ENCODE data around the gene HSPA1B.
"Not testable (repeated sequence)": the region's sequence is repeated elsewhere in the genome, so short reads cannot be mapped to it uniquely, and the experiment has no call there.

Gene HSPA1B

DNA sequence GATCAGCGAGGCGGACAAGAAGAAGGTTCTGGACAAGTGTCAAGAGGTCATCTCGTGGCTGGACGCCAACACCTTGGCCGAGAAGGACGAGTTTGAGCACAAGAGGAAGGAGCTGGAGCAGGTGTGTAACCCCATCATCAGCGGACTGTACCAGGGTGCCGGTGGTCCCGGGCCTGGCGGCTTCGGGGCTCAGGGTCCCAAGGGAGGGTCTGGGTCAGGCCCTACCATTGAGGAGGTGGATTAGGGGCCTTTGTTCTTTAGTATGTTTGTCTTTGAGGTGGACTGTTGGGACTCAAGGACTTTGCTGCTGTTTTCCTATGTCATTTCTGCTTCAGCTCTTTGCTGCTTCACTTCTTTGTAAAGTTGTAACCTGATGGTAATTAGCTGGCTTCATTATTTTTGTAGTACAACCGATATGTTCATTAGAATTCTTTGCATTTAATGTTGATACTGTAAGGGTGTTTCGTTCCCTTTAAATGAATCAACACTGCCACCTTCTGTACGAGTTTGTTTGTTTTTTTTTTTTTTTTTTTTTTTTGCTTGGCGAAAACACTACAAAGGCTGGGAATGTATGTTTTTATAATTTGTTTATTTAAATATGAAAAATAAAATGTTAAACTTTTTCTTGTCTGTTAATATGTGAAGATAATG is 2.2 kb downstream of the HSPA1B start:
- DNase-seq, result peak; percentile 25

DNA sequence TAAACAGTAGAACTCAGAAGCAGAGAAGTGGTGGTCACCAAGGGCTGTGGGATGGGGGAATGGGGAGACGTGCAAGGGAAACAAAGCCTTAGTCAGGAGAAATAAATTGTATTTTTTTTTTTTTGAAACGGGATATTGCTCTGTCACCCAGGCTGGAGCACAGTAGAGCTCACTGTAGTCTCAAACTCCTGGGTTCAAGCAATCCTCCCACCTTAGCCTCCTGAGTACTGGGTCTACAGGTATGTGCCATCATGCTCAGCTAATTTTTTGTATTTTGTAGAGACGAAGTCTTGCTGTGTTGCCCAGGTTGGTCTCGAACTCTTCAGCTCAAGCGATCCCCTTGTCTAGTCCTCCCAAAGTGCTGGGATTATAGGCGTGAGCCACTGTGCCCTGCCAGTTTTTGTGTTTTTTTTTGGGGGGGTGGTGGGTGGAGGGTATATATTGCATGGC is 3.4 kb downstream of the HSPA1B start:
- no peak for DNase-seq

DNA sequence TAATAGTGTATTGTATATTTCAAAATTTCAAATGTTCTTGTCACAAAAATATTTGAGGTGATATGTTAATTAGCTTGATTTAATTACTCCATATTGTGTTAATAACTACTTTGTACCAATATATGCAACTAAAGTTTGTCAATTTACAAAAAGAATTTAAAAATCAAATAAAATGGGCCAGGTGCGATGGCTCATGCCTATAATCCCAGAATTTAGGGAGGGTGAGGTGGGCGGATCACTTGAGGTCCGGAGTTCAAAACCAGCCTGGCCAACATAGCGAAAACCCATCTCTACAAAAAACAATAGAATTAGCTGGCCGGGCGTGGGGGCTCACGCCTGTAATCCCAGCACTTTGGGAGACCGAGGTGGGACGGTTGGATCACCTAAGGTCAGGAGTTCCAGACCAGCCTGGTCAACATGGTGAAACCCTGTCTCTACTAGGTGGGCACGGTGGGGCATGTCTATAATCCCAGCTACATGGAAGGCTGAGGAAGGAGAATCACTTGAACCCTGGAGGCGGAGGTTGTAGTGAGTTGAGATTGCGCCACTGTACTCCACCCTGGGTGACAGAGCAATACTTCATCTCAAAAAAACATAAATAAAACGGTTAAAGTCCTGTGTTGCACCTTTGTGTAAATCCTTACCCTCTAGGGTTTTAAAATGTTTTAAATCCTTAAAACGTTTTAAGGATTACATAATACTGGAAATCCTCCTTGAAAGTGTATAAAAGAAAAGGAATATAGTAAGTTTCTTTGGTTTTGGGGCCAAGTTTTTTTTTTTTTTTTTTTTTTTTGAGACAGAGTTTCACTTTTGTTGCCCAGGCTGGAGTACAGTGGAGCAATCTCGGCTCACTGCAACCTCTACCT is 4.0 kb downstream of the HSPA1B start:
- DNase-seq, result no peak

DNA sequence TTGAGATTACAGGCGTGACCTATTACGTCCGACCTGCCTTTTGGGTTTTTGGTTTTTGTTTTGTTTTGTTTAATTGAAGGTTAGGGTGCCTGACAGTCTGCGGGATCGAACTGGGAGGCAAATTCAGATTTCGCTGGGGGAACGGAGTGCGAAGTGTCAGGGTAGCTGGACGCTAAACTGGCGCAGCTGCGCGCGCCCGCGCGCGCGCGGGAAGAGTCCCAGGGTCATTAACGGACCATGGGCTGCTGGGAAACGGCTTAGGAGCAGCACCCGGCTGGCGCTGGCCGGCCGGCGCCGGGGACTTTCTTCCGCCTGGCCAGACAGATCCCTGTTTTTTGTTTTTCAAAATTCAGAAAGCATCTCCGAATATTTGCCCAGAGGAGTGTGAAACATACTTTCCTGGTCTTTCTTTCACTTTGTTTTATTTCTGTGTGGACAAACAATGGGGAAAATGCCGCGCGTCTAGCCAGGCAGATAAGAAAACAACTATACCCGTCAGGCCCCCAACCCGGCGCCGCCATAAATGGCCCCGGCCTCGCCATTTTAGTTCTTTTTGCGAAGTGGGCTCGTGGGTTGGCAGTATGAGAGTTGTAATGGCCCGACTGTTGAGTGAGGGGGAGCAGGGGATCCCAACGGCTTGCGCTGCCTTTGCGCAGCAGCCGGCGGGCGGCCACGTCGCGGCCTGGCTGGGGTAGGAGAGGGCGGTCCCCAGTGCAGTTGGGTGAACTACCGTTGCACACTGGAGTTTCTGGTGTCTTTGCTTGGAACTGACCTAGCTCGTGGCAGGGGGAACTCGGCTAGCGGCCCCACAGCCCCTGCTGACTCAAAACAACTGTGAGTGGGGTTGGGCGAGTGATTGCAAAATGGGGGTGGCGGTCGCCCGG is 7.1 kb downstream of the HSPA1B start:
- DNase-seq, result peak; percentile 67

DNA sequence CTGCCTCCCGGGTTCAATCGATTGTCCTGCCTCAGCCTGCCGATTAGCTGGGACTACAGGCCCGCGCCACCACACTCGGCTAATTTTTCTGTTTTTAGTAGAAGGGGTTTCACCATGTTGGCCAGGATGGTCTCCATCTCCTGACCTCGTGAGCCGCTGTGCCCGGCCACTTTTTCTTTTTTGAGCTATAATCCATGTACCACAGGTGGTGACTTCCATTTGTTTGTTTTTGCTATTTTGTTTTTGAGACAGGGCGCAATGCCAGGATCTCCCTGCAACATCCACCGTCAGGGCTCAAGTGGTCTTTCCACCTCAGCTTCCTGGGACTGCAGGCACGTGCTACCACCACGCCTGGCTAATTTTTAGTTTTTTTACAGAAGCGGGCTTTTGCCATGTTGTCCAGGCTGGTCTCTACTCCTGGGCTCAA is 8.5 kb downstream of the HSPA1B start:
- no peak for DNase-seq

DNA sequence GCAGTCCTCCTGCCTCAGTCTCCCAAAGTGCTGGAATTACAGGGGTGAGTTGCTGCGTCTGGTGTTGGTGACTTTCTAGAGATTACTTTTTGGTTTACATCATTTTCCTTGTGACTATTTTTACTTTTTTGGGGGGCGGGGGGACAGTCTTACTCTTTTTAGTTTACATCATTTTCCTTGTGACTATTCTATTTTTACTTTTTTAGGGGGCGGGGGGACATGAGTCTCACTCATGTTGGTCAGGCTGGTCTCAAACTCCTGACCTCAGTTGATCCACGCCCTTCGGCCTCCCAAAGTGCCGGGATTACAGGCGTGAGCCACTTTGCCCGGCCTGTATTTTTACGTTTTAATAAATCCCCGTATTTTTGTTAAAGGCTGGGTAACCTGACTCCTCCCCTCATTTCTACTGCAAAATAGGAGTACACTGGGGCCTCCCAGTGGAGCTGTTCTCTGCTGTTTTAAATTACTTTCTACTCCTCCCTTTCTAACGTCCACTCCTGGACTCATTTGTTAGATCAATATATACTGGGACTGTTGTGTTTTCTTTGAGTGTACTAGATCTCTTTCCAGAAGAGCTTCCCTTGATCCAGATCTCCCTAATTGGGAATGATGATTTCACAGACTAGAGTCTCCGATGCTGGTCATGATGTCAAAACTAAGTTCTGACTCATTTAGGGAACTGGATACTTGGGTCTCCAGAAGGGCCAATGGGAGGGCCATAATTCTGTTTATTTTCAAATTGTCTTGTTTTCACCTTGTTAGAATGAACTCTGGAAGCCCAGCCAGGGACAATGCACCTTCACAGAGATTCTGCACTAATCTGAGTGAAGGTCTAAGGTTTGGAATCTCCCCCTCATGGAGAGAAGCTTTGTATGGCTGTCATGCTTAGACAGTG is 9.2 kb downstream of the HSPA1B start:
- DNase-seq, result no peak

DNA sequence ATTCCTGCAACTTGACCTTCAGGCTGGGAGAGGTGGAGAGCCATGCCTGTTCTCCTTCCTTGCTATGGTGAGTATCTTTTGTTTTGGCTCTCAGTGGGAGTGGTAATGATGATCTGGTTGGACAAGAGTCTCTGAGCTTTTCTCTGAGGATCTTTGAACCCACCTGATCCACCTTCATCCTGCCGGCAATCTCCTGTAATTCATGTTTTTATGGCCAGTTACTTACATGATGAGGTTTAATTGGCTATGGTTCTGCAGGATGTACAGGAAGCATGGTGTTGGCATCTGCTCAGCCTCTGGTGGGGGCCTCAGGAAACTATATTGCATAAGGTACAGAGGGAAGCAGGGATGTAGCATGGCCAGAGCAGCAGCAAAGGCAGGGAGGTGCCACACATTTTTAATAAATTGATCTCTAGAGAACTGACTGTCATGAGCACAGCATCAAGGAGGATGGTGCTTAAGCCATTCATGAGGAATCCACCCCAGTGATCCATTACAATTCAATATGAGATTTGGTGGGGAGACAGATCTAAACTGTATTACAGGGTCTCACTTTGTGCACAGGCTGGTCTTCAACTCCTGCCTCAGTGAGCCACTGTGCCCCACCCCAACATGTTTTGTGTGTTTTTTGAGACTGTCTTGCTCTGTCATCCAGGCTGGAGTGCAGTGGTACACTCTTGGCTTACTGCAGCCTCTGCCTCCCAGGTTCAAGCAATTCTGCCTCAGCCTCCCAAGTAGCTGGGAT is 10.0 kb downstream of the HSPA1B start:
- no peak for DNase-seq

DNA sequence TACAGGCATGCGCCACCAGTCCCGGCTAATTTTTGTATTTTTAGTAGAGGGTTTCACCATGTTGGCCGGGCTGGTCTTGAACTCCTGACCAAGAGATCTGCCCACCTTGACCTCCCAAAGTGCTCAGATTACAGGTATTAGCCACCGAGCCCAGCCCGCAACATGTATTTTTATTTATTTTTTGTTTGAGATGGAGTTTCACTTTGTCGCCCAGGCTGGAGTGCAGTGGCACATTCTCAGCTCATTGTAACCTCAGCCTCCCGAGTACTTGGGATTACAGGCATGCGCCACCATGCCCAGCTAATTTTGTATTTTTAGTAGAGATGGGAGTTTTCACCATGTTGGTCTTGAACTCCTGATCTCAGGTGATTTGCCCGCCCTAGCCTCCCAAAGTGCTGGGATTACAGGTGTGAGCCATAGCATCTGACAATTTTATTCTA is 10.6 kb downstream of the HSPA1B start:
- DNase-seq, result not testable (repeated sequence)

DNA sequence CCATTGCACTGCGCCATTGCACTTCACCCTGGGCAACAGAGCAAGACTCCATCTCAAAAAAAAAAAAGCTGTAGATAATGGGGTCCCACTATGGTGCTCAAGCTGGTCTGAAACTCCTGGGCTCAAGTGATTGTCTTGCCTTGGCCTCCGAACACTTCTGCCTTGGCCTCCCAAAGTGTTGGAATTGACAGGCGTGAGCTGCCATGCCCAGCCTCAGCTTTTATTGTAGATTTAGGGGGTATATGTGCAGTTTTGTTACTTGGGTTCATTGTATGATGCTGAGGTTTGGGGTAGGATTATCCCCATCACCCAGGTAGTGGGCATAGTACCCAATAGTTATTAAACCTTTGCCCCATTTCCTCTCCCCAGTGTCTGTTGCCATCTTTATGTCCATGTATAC is 11.4 kb downstream of the HSPA1B start:
- DNase-seq, result no peak

DNA sequence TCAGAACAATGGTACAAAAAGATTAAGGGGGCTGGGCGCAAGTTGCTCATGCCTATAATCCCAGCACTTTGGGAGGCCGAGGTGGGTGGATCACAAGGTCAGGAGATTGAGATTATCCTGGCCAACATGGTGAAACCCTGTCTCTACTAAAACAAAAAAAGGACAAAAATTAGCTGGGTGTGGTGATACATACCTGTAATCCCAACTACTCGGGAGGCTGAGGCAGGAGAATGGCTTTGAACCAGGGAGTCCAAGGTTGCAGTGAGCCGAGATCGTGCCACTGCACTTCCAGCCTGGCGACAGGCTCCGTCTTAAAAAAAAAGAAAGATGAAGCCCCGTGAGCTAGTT is 12.2 kb downstream of the HSPA1B start:
- DNase-seq, result not testable (repeated sequence)

DNA sequence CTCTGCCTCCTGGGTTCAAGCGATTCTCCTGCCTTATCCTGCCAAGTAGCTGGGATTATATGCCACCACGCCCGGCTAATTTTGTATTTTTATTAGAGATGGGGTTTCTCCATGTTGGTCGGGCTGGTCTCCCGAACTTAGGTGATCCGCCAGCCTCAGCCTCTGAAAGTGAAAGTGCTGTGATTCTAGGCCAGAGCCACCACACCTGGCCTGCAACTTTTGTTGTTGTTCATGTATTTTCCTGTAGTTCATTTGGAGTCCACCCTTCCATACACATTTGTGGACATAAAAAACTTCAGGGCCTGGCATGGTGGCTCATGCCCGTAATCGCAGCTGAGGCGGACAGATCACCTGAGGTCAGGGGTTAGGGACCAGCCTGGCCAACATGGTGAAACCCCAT is 14.5 kb downstream of the HSPA1B start:
- DNase-seq, result no peak

DNA sequence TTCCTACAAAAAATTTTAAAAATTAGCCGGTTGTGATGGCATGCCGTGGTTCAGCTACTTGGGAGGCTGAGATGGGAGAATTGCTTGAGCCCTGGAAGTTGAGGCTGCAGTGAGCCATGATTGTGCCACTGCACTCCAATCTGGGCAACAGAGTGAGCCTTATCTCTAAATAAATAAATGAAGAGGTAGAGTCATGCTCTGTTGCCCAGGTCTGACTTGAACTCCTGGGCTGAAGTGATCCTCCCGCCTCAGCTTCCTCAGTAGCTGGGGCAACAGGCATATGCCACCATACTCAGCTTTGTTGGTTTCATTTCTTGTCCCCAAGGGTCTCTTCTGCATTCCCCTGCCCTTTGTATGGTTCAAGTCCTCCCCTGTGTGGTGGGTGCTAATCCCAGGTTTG is 17.0 kb downstream of the HSPA1B start:
- no peak for DNase-seq

DNA sequence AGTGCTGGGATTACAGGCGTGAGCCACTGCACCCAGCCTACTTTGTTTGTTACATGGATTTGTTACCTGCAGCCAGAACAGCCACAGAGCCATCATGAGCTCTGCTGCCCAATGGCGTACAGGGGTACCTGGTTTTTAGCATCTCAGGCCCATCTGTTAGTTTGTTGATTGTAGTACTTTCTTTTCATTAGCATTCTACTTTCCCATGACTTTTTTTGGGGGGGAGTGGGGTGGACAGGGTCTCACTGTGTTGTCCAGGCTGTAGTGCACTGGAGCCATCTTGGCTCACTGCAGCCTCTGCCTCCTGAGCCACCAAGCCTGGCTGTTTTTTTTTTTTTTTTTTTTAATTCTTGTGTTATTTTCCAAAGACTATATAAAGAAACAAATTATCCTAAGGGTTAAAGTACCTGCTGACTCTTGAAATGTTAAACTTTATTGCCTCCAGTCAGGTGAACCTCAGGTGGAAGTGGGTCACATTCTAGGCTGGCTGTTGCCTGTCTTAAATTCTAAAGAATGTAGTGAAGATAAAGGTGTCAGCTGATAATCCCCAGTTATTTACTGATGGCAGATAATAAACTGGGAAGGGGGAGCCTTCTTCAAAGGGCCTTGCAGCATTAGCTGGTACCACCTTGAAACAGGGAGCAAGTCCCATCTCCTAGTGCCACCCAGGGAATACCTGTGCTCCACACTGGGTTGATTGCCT is 19.9 kb downstream of the HSPA1B start:
- no peak for DNase-seq

DNA sequence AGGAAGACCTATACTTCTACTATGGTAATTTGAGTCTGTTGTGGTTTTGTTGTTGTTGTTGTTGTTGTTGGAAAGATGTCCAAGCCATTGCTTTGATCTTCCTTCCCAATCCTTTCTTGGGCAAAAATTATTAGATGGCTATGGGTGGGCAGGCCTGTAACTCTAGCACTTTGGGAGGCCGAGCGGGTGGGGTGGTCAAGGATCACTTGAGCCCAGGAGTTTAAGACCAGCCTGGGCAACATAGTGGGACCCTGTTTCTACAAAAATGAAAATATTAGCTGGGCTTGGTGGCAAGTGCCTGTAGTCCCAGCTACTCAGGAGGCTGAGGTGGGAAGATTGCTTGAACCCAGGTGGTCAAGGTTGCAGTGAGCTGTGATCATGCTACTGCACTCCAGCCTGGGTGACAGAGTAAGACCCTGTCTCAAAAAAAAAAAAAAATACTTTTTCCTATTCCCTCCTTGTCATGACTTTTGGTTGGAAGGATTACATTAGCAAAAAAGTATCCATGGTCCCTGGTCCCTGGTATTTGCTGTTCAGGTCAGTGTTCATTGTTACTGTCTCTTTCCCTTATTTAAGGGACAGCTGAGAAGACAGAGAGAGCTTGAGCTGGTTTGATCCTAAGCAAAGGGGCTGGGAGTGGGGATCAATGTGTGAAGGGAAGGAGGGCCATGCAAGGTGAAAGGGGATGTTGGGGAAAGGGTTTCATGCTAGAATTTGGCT is 23.4 kb downstream of the HSPA1B start:
- no peak for DNase-seq

DNA sequence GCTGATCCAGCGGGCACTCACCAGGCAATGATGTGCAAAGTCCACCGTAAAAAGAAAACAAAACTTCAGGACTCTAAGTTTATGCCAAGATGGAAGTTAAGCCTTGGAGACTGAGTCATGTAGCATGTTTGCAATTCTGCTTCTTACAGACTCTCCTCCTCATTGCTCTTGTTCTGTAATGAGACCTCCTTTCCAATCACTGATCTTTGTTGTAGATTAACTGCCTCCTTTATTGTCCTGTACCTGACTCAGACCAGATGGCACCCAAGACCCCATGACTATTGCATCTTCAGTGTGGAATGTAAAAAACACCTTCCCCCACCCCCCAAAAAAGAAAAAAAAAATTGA is 23.9 kb downstream of the HSPA1B start:
- DNase-seq, result no peak

DNA sequence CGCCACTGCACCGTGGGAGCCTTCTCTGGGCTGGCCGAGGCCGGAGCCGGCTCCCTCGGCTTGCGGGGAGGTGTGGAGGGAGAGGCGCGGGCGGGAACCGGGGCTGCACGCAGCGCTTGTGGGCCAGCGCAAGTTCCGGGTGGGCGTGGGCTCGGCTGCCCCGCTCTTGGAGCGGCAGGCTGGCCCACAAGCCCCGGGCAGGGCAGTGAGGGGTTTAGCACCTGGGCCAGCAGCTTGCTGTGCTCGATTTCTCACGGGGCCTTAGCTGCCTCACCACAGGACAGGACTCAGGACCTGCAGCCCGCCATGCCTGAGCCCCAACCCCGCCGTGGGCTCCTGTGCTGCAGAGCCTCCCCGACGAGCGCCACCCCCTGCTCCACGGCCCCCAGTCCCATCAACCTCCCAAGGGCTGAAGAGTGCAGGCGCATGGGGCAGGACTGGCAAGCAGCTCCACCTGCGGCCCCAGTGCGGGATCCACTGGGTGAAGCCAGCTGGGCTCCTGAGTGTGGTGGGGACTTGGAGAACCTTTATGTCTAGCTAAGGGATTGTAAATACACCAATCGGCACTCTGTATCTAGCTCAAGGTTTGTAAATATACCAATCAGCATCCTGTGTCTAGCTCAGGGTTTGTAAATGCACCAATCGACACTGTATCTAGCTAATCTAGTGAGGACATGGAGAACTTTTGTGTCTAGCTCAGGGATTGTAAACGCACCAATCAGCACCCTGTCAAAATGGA is 24.6 kb downstream of the HSPA1B start:
- DNase-seq, result not testable (repeated sequence)

DNA sequence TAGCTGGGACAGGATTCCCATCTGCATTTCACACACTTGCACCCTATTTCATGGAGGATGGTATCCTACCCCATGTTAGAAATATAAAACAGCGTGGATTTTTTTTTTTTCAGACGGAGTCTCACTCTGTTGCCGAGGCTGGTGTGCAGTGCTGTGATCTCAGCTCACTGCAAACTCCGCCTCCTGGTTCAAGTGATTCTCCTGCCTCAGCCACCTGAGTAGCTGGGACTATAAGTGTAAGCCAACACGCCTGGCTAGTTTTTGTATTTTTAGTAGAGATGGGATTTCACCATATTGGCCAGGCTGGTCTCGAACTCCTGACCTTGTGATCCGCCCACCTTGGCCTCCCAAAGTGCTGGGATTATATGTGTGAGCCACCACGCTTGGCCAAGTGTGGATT is 30.2 kb downstream of the HSPA1B start:
- DNase-seq, result not testable (repeated sequence)

DNA sequence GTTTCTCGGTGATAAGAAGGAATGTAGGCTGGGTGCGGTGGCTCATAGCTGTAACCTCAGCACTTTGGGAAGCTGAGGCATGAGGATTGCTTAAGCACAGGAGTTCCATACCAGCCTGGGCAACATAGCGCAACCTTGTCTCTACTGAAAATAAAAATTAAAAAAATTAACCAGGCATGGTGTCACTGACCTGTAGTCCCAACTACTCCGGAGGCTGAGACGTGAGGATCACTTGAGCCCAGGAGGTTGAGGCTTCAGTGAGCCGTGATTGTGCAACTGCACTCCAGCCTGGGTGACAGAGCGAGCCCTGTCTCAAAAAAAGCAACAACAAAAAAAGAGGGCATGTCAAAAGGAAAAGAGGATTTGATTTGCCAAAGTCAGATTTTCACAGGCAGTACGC is 31.2 kb downstream of the HSPA1B start:
- no peak for DNase-seq

DNA sequence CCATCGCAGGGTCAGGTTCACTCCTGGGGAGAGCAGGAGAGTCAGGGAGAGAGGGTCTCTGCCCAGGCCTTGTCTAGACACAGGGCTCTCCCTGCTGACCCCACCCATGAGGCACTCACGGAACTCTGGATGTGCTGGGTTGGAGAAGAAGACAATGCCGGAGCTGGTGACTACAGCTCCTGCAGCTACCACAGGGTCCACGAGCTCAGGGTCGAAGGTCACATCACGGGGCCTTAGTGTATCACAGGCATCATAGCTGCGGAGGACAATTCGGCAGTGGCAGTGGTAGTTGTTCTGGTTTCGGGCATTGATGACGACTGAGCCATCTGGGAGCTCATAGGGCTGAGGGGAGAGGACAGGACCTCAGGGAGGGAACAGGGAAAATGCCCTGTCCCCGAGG is 32.4 kb downstream of the HSPA1B start:
- no peak for DNase-seq

DNA sequence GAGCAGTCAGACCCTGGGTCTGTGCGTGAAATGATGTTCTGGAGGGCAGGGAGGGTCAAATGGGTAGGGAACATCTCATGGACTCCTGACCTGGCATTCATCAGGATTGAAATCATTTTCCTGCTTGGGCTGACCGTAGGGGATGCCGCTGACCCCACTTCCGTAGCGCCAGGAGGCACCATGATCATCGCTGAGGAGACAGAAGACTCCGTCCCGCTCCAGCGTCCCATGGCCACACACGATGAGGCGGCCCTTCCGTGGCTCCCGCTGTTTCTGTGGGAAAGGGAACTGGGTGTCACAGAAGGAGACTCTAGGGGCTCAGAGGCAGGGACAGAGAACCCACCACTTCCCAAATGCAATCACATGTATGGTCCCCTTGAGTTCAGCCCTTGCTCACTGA is 32.8 kb downstream of the HSPA1B start:
- DNase-seq, result no peak

All from GDM1 (cell line).